Mesodermal cell (in vitro differentiated cells): Measurements from ENCODE around the gene TGFA. TPM values are rescaled to one million over a fixed set of nuclear protein-coding genes. Genes with fewer than 3 reads are reported as not detected.

Experiments
- H3K27ac ChIP-seq: 2 replicates; pipeline ENCODE4 v1.7.0; 2013; ENCODE audit warnings: mild to moderate bottlenecking, low read depth, low read length, moderate library complexity; ENCODE audit not compliant: severe bottlenecking
- H3K36me3 ChIP-seq: 2 replicates; pipeline ENCODE4 v1.7.1; 2013; ENCODE audit warnings: mild to moderate bottlenecking, low read length, moderate library complexity; ENCODE audit not compliant: control insufficient read depth, insufficient read depth
- H3K4me1 ChIP-seq: one replicate; pipeline ENCODE4 v1.7.1; 2013; ENCODE audit warnings: mild to moderate bottlenecking, low read length; ENCODE audit not compliant: insufficient read depth, control insufficient read depth, poor library complexity, severe bottlenecking
- H3K4me3 ChIP-seq: 2 replicates; pipeline ENCODE4 v1.7.0; 2013; ENCODE audit warnings: low read length, control low read depth, mild to moderate bottlenecking; ENCODE audit not compliant: insufficient read depth, poor library complexity, severe bottlenecking; ENCODE audit errors: extremely low read depth
- H3K9me3 ChIP-seq: 2 replicates; pipeline ENCODE4 v1.7.1; 2013; ENCODE audit warnings: mild to moderate bottlenecking, low read length, moderate library complexity; ENCODE audit not compliant: control insufficient read depth
- WGBS, 2 experiments: methylation state at CpG; one replicate each; pipeline ENCODE4 v1.1.5; 2013; ENCODE audit warnings: missing lambda C conversion rate in 2 of 2; ENCODE audit not compliant: insufficient coverage in 2 of 2; 5-methylcytosine and 5-hydroxymethylcytosine counted together
- polyA plus RNA-seq, 2 experiments: library from polyadenylated mRNA; stranded (reverse); fragments of 50-300 nt; gene quantifications; one replicate each; pipeline ENCODE4 v1.2.3, GENCODE V29; 2013

The TGFA gene
- polyA plus RNA-seq (2013, experiment 1 of 2), result 0.88 TPM
- 0.66 TPM for polyA plus RNA-seq (2013, experiment 2 of 2)

- 0% methylated on average over 38 to 79 of the region's 88 CpGs for WGBS, 2 experiments
- peaks cover 6% of the 10 kb centered on the region for H3K4me1 ChIP-seq
- no peak within 1 kb of the TSS for H3K27ac ChIP-seq
- no peaks in the 10 kb centered on the region for H3K36me3 ChIP-seq
- H3K4me3 ChIP-seq, result peak within 1 kb of the TSS; percentile 51
- H3K9me3 ChIP-seq, result no peaks in the 10 kb centered on the region
Measured at GRCh38 chr2:70553584-70554337, at the start of gene TGFA. TGFA (minus strand) TSS chr2:70553826; CDS start chr2:70553767, 59 bp downstream.

- Histone ChIP-seq H3K4me1 (no peaks in the 10 kb centered on the region), H3K4me3 (no peak overlapping the region), H3K9me3 (peaks cover 4% of the 10 kb centered on the region), H3K36me3 (no peaks in the 10 kb centered on the region), H3K27ac (no peak overlapping the region)
Measured at GRCh38 chr2:70603066-70603465, 49.4 kb upstream of the TGFA start.

GRCh38 chr2:70598197-70598596, 44.6 kb upstream of the TGFA start:
- no CpG with 5 or more reads among the region's 1 CpG for WGBS, 2 experiments
- Histone ChIP-seq H3K36me3 (no peaks in the 10 kb centered on the region), H3K4me3 (no peak overlapping the region), H3K4me1 (peaks cover 8% of the 10 kb centered on the region), H3K27ac (no peak overlapping the region), H3K9me3 (peaks cover 6% of the 10 kb centered on the region)

GRCh38 chr2:70596739-70597138, 43.1 kb upstream of the TGFA start:
- no peak overlapping the region for H3K4me3 ChIP-seq
- H3K27ac ChIP-seq, result peak overlapping the region; percentile 59
- 94% methylated on average over 5 of the region's 7 CpGs for WGBS, 2 experiments
- H3K9me3 ChIP-seq, result peaks cover 6% of the 10 kb centered on the region
- H3K36me3 ChIP-seq, result no peaks in the 10 kb centered on the region
- H3K4me1 ChIP-seq, result peaks cover 8% of the 10 kb centered on the region

- Histone ChIP-seq H3K9me3 (peaks cover 6% of the 10 kb centered on the region), H3K27ac (peak overlapping the region; percentile 59), H3K4me3 (no peak overlapping the region), H3K36me3 (no peaks in the 10 kb centered on the region), H3K4me1 (peaks cover 8% of the 10 kb centered on the region)
- 92 to 93% methylated on average over 6 of the region's 6 CpGs for WGBS, 2 experiments
Measured at GRCh38 chr2:70596293-70596692, 42.7 kb upstream of the TGFA start.

- no peaks in the 10 kb centered on the region for H3K9me3 ChIP-seq
- 94 to 95% methylated on average over 7 of the region's 7 CpGs for whole genome bisulfite sequencing, 2 experiments
- H3K4me3 ChIP-seq, result no peak overlapping the region
- H3K36me3 ChIP-seq, result no peaks in the 10 kb centered on the region
- H3K4me1 ChIP-seq, result no peaks in the 10 kb centered on the region
- H3K27ac ChIP-seq, result no peak overlapping the region
Measured at GRCh38 chr2:70583091-70583490, 29.5 kb upstream of the TGFA start.

- no peak overlapping the region for H3K4me3 ChIP-seq
- H3K9me3 ChIP-seq, result no peaks in the 10 kb centered on the region
- no peaks in the 10 kb centered on the region for H3K36me3 ChIP-seq
- H3K4me1 ChIP-seq, result no peaks in the 10 kb centered on the region
- H3K27ac ChIP-seq, result no peak overlapping the region
Measured at GRCh38 chr2:70580352-70580751, 26.7 kb upstream of the TGFA start.

- WGBS, 2 experiments, result no CpG with 5 or more reads among the region's 3 CpGs
Measured at GRCh38 chr2:70574618-70575017, 21.0 kb upstream of the TGFA start.

GRCh38 chr2:70574109-70574508, 20.5 kb upstream of the TGFA start:
- WGBS, 2 experiments, result no CpG with 5 or more reads among the region's 2 CpGs
- no peaks in the 10 kb centered on the region for H3K36me3 ChIP-seq
- H3K4me1 ChIP-seq, result no peaks in the 10 kb centered on the region
- H3K4me3 ChIP-seq, result no peak overlapping the region
- no peaks in the 10 kb centered on the region for H3K9me3 ChIP-seq
- no peak overlapping the region for H3K27ac ChIP-seq

More at GRCh38 chr2:70574618-70575017, 21.0 kb upstream of the TGFA start:
- H3K36me3 ChIP-seq, result no peaks in the 10 kb centered on the region
- H3K4me1 ChIP-seq, result no peaks in the 10 kb centered on the region
- no peaks in the 10 kb centered on the region for H3K9me3 ChIP-seq
- no peak overlapping the region for H3K4me3 ChIP-seq
- no peak overlapping the region for H3K27ac ChIP-seq

- no peak overlapping the region for H3K27ac ChIP-seq
- H3K9me3 ChIP-seq, result no peaks in the 10 kb centered on the region
- H3K36me3 ChIP-seq, result no peaks in the 10 kb centered on the region
- H3K4me1 ChIP-seq, result no peaks in the 10 kb centered on the region
- 55% methylated on average over 6 of the region's 7 CpGs for WGBS, 2 experiments
- H3K4me3 ChIP-seq, result no peak overlapping the region
Measured at GRCh38 chr2:70570041-70570661, 16.5 kb upstream of the TGFA start.

- H3K36me3 ChIP-seq, result no peaks in the 10 kb centered on the region
- H3K9me3 ChIP-seq, result no peaks in the 10 kb centered on the region
- no peaks in the 10 kb centered on the region for H3K4me1 ChIP-seq
- WGBS, 2 experiments, result 91 to 96% methylated on average over 5 to 6 of the region's 6 CpGs
- no peak overlapping the region for H3K27ac ChIP-seq
- no peak overlapping the region for H3K4me3 ChIP-seq
Measured at GRCh38 chr2:70569559-70569958, 15.9 kb upstream of the TGFA start.
